ENCODE data around the gene DAAM2. TPM values are rescaled to one million over a fixed set of nuclear protein-coding genes. Genes with fewer than 3 reads are reported as not detected.

Gene DAAM2
- total RNA-seq, 1 experiment from 2014 or later = not detected

- TF ChIP-seq CTCF (IDR thresholded peaks at IDR 0.05; ENCODE audit: unreplicated experiment) = no peak
- Mint-ChIP-seq H3K27ac (ENCODE audit: low read depth, unreplicated experiment) (no peak overlapping the region), H3K9me3 (ENCODE audit: unreplicated experiment) (peaks cover 7% of the 10 kb centered on the region), H3K4me1 (ENCODE audit: insufficient read depth, unreplicated experiment) (no peaks in the 10 kb centered on the region), H3K36me3 (ENCODE audit: insufficient read depth, unreplicated experiment) (no peaks in the 10 kb centered on the region), H3K27me3 (ENCODE audit: insufficient read depth, unreplicated experiment) (no peaks in the 10 kb centered on the region), H3K4me3 (ENCODE audit: unreplicated experiment) (no peak overlapping the region)
- ChIA-PET CTCF (no interaction called here), POLR2A (no interaction called here)
- no TSS peak for BruUV-seq (replicated peaks)
- intact Hi-C loops (cut with micrococcal nuclease) = no loop called here
- DNase-seq (ENCODE audit: unreplicated experiment) = no peak
Observed at GRCh38 chr6:39834278-39834677, 42.1 kb downstream of the DAAM2 start.

- TF ChIP-seq CTCF (IDR thresholded peaks at IDR 0.05; ENCODE audit: unreplicated experiment) = no peak
- H3K9me3 Mint-ChIP-seq (ENCODE audit: unreplicated experiment) = peaks cover 7% of the 10 kb centered on the region
- no peak for DNase-seq (ENCODE audit: unreplicated experiment)
- no peak overlapping the region for H3K4me3 Mint-ChIP-seq (ENCODE audit: unreplicated experiment)
- H3K27me3 Mint-ChIP-seq (ENCODE audit: insufficient read depth, unreplicated experiment) = no peaks in the 10 kb centered on the region
- H3K4me1 Mint-ChIP-seq (ENCODE audit: insufficient read depth, unreplicated experiment) = no peaks in the 10 kb centered on the region
- H3K36me3 Mint-ChIP-seq (ENCODE audit: insufficient read depth, unreplicated experiment) = no peaks in the 10 kb centered on the region
- POLR2A ChIA-PET = no interaction called here
- no TSS peak for BruUV-seq (replicated peaks)
- CTCF ChIA-PET = no interaction called here
- intact Hi-C loops (cut with micrococcal nuclease) = no loop called here
- no peak overlapping the region for H3K27ac Mint-ChIP-seq (ENCODE audit: low read depth, unreplicated experiment)
Observed at GRCh38 chr6:39834866-39835265, 42.7 kb downstream of the DAAM2 start.

- Mint-ChIP-seq H3K27me3 (ENCODE audit: insufficient read depth, unreplicated experiment) (no peaks in the 10 kb centered on the region), H3K4me1 (ENCODE audit: insufficient read depth, unreplicated experiment) (no peaks in the 10 kb centered on the region)
- POLR2A ChIA-PET = no interaction called here
Observed at GRCh38 chr6:39835821-39836295, 43.7 kb downstream of the DAAM2 start.

GRCh38 chr6:39836606-39837005 is 44.4 kb downstream of the DAAM2 start:
- H3K9me3 Mint-ChIP-seq (ENCODE audit: unreplicated experiment) = peaks cover 7% of the 10 kb centered on the region

More at GRCh38 chr6:39835821-39836295, 43.7 kb downstream of the DAAM2 start:
- TF ChIP-seq CTCF (IDR thresholded peaks at IDR 0.05; ENCODE audit: unreplicated experiment) = no peak
- BruUV-seq (replicated peaks) = no TSS peak
- no peaks in the 10 kb centered on the region for H3K36me3 Mint-ChIP-seq (ENCODE audit: insufficient read depth, unreplicated experiment)
- CTCF ChIA-PET = interaction anchor here (1.0 kb wide), 1 partner anchor 30 kb away, joined by 3 read pairs; no protein-coding TSS in a partner anchor
- H3K27ac Mint-ChIP-seq (ENCODE audit: low read depth, unreplicated experiment) = no peak overlapping the region
- peaks cover 7% of the 10 kb centered on the region for H3K9me3 Mint-ChIP-seq (ENCODE audit: unreplicated experiment)
- no peak overlapping the region for H3K4me3 Mint-ChIP-seq (ENCODE audit: unreplicated experiment)
- no peak for DNase-seq (ENCODE audit: unreplicated experiment)
- intact Hi-C loops (cut with micrococcal nuclease) = no loop called here

More at GRCh38 chr6:39836606-39837005, 44.4 kb downstream of the DAAM2 start:
- Mint-ChIP-seq H3K4me3 (ENCODE audit: unreplicated experiment) (no peak overlapping the region), H3K27ac (ENCODE audit: low read depth, unreplicated experiment) (no peak overlapping the region), H3K27me3 (ENCODE audit: insufficient read depth, unreplicated experiment) (no peaks in the 10 kb centered on the region), H3K4me1 (ENCODE audit: insufficient read depth, unreplicated experiment) (no peaks in the 10 kb centered on the region), H3K36me3 (ENCODE audit: insufficient read depth, unreplicated experiment) (no peaks in the 10 kb centered on the region)
- TF ChIP-seq CTCF (IDR thresholded peaks at IDR 0.05; ENCODE audit: unreplicated experiment) = no peak
- no TSS peak for BruUV-seq (replicated peaks)
- POLR2A ChIA-PET = interaction anchor here (0.6 kb wide), 1 partner anchor 408 kb away, joined by 3 read pairs; no protein-coding TSS in a partner anchor
- intact Hi-C loops (cut with micrococcal nuclease) = no loop called here
- DNase-seq (ENCODE audit: unreplicated experiment) = no peak
- CTCF ChIA-PET = interaction anchor here (1.0 kb wide), 1 partner anchor 29 kb away, joined by 3 read pairs; no protein-coding TSS in a partner anchor
